A673 (cell line): Measurements from ENCODE around the gene TENM4. TPM values are rescaled to one million over a fixed set of nuclear protein-coding genes. Genes with fewer than 3 reads are reported as not detected.

Source experiments
- BruUV-seq: library from RNA; stranded (reverse); fragments of 400-500 nt; replicated peaks from 2 replicates; lab custom pipeline; 2021; lab: Mats Ljungman, UMichigan
- CTCF ChIA-PET: fragments of 300-600 bp; sonication (Branson Sonifier 250); formaldehyde crosslinking; loops from one replicate; lab custom pipeline; 2022; ENCODE audit warnings: antibody characterized with exemption; lab: Charles Lee
- POLR2A ChIA-PET: fragments of 300-600 bp; sonication (Branson Sonifier 250); formaldehyde crosslinking; loops from one replicate; lab custom pipeline; 2022; ENCODE audit warnings: antibody characterized with exemption; ENCODE audit not compliant: low non-redundant PET; lab: Charles Lee
- DNase-seq: peaks from one replicate; pipeline ENCODE4 v3.0.0-alpha.2; 2015; ENCODE audit warnings: low spot score
- H3K27ac ChIP-seq: fragments of 200-600 bp; sonication (generic); 2 replicates; pipeline ENCODE4 v1.5.1; 2016; ENCODE audit warnings: mixed run types, low read depth, mild to moderate bottlenecking, mixed read lengths, antibody characterized with exemption, low read length; ENCODE audit not compliant: poor library complexity, severe bottlenecking
- H3K27me3 ChIP-seq: fragments of 200-600 bp; sonication (generic); replicated peaks from 2 replicates; pipeline ENCODE4 v1.6.1; 2017; ENCODE audit warnings: mixed run types, low read depth, mild to moderate bottlenecking, mixed read lengths, antibody characterized with exemption, low read length; ENCODE audit not compliant: insufficient read depth, poor library complexity
- H3K36me3 ChIP-seq: fragments of 200-600 bp; sonication (generic); 2 replicates; pipeline ENCODE4 v1.6.1; 2016; ENCODE audit warnings: mixed run types, mild to moderate bottlenecking, mixed read lengths, antibody characterized with exemption, low read length; ENCODE audit not compliant: insufficient read depth, poor library complexity, severe bottlenecking
- H3K4me1 ChIP-seq: fragments of 200-600 bp; sonication (generic); 2 replicates; pipeline ENCODE4 v1.6.1; 2017; ENCODE audit warnings: mixed run types, mild to moderate bottlenecking, mixed read lengths, antibody characterized with exemption, low read length; ENCODE audit not compliant: insufficient read depth, poor library complexity, severe bottlenecking
- H3K4me3 ChIP-seq: fragments of 200-600 bp; sonication (generic); 2 replicates; pipeline ENCODE4 v1.5.1; 2016; ENCODE audit warnings: low read depth, mixed run types, mild to moderate bottlenecking, mixed read lengths, low read length; ENCODE audit not compliant: poor library complexity, severe bottlenecking
- H3K9me3 ChIP-seq: fragments of 200-600 bp; sonication (generic); 2 replicates; pipeline ENCODE4 v1.6.1; 2016; ENCODE audit warnings: mixed run types, low read depth, mild to moderate bottlenecking, mixed read lengths, antibody characterized with exemption, low read length; ENCODE audit not compliant: poor library complexity, severe bottlenecking
- EZH2 ChIP-seq: fragments of 200-600 bp; sonication (generic); IDR thresholded peaks from 2 replicates; pipeline ENCODE4 v1.6.1; 2017; ENCODE audit warnings: borderline replicate concordance, low read depth, mild to moderate bottlenecking, mixed read lengths, antibody characterized with exemption, low read length; ENCODE audit not compliant: poor library complexity, severe bottlenecking
- intact Hi-C: fragments of 100-400 bp; cut with micrococcal nuclease; formaldehyde crosslinking; loops from one replicate; pipeline ENCODE4 v1.10.0; 2022; ENCODE audit not compliant: unreplicated experiment
- total RNA-seq: library from RNA; stranded (reverse); gene quantifications from 2 replicates; pipeline ENCODE4 v1.2.3, GENCODE V29; 2021
- TF ChIP-seq, protein P1 (sequence below): fragments of 300-800, 200-600 bp; sonication (generic); conservative IDR thresholded peaks from 2 replicates; pipeline ENCODE4 v1.5.1; 2017; ENCODE audit warnings: low read depth, mild to moderate bottlenecking, antibody characterized with exemption, low read length, moderate library complexity, mixed read lengths

The TENM4 gene
- total RNA-seq, 1 experiment from 2014 or later = 0.11 TPM

DNA sequence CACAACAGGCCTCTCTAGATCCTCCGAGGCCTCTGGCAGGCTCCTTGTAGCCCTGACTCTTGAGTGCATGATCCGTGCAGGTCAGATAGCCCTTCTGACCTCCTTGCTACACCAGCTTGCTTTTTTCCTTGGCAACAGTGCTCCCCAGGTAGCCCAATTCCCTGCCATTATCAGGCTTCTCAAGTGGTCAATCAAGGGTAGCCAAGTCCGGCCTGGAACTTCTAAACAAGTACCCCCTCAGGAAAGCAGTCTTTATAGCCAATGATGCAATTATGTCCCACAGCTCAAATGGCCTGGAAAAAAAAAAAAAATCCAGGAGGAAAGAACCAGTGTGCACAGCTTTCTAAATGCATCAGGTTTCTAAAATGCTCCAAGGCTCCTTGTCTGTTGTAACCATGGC lies 59.8 kb downstream of the TENM4 start:
- H3K4me1 ChIP-seq = no peaks in the 10 kb centered on the region
- POLR2A ChIA-PET = no interaction called here
- DNase-seq = no peak
- TF ChIP-seq, protein P1, sequence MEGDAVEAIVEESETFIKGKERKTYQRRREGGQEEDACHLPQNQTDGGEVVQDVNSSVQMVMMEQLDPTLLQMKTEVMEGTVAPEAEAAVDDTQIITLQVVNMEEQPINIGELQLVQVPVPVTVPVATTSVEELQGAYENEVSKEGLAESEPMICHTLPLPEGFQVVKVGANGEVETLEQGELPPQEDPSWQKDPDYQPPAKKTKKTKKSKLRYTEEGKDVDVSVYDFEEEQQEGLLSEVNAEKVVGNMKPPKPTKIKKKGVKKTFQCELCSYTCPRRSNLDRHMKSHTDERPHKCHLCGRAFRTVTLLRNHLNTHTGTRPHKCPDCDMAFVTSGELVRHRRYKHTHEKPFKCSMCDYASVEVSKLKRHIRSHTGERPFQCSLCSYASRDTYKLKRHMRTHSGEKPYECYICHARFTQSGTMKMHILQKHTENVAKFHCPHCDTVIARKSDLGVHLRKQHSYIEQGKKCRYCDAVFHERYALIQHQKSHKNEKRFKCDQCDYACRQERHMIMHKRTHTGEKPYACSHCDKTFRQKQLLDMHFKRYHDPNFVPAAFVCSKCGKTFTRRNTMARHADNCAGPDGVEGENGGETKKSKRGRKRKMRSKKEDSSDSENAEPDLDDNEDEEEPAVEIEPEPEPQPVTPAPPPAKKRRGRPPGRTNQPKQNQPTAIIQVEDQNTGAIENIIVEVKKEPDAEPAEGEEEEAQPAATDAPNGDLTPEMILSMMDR = no peak
- TF ChIP-seq EZH2 = no peak
- no TSS peak for BruUV-seq
- peaks cover 16% of the 10 kb centered on the region for H3K27me3 ChIP-seq
- CTCF ChIA-PET = no interaction called here
- intact Hi-C loops = no loop called here
- no peaks in the 10 kb centered on the region for H3K9me3 ChIP-seq
- H3K27ac ChIP-seq = no peak overlapping the region
- no peaks in the 10 kb centered on the region for H3K36me3 ChIP-seq
- no peak overlapping the region for H3K4me3 ChIP-seq

DNA sequence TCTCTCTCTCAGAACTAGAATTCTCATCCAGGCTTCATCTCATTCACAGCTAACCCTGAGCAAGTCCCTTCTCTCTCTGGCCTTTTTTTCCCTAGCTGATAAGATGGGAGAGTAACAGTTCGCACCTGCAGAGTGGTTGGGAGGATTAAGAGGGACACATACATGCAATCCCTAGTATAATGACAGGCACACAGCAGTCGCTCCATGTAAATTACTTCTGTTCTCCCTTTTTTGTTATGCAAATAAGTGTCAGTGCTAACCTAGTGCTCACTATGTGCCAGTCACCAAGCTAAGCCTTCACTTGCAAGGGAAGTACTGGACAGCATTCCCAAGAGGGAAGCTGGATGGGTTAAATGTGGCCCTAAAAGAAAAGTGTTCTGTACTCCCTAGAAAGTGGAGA lies 63.4 kb downstream of the TENM4 start:
- Histone ChIP-seq H3K9me3 (no peaks in the 10 kb centered on the region), H3K27me3 (peaks cover 28% of the 10 kb centered on the region), H3K27ac (no peak overlapping the region), H3K36me3 (no peaks in the 10 kb centered on the region), H3K4me3 (no peak overlapping the region), H3K4me1 (no peaks in the 10 kb centered on the region)
- ChIA-PET POLR2A (no interaction called here), CTCF (no interaction called here)
- DNase-seq = no peak
- TF ChIP-seq, protein P1 = no peak
- TF ChIP-seq EZH2 = no peak
- BruUV-seq = no TSS peak
- intact Hi-C loops = no loop called here

DNA sequence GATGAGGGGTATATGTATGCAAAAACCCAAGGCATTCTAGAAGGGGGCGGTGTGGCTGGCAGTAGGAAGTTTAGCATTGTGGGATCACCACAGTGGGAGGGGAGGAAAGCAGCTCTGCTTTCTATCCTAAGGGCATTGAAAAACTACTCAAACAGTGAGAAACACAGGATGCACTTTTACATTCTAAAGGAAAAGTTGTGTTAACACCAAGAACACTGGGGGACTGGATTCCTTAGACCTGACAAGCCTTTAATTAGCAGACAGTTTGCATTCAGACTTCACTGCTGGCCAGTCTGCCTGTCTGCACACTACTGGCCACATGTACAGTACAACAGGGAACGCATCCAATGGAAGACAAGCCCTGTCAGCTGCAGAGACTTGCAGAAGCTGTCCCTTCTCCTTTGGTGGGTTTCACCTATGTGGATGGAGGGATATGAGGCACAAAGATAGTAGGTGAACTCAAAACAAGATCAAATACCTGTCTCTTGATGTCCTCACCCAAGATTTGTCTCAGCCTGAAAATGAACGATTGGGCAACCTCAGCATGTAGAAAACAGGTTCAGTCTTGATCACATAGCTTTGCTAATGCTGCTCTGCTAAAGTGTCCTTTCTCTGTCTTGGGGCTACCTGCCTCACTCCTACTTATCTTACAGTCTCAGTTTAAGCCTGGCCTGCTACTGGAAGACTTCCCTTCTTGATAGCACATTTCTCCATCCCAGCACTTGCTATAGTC lies 64.8 kb downstream of the TENM4 start:
- BruUV-seq = no TSS peak
- Histone ChIP-seq H3K9me3 (no peaks in the 10 kb centered on the region), H3K27ac (no peak overlapping the region), H3K4me1 (no peaks in the 10 kb centered on the region), H3K36me3 (no peaks in the 10 kb centered on the region), H3K27me3 (peaks cover 28% of the 10 kb centered on the region), H3K4me3 (no peak overlapping the region)
- POLR2A ChIA-PET = no interaction called here
- CTCF ChIA-PET = no interaction called here
- intact Hi-C loops = no loop called here
- TF ChIP-seq, protein P1 = no peak
- TF ChIP-seq EZH2 = no peak
- no peak for DNase-seq
